Astrocyte of the spinal cord (primary cell): Measurements from ENCODE around the gene PRKG1.
A peak's percentile ranks its signal among the peaks of the same experiment; 100 is the strongest.

Experiments
- DNase-seq: peaks from one replicate; pipeline ENCODE4 v3.0.0; 2011; ENCODE audit warnings: low read depth, low spot score
- H3K4me3 ChIP-seq: 2 replicates; pipeline ENCODE4 v1.5.1; 2011; ENCODE audit warnings: low read depth, mild to moderate bottlenecking, low read length, moderate library complexity
- CTCF ChIP-seq: IDR thresholded peaks from 2 replicates; pipeline ENCODE4 v1.5.1; 2012; ENCODE audit warnings: low read depth, mild to moderate bottlenecking, low read length, inconsistent platforms
- in situ Hi-C: cut with HindIII; loops from 2 replicates; pipeline ENCODE4 v1.10.0; 2017; ENCODE audit warnings: low sequenced_read_pairs

The PRKG1 gene

DNA sequence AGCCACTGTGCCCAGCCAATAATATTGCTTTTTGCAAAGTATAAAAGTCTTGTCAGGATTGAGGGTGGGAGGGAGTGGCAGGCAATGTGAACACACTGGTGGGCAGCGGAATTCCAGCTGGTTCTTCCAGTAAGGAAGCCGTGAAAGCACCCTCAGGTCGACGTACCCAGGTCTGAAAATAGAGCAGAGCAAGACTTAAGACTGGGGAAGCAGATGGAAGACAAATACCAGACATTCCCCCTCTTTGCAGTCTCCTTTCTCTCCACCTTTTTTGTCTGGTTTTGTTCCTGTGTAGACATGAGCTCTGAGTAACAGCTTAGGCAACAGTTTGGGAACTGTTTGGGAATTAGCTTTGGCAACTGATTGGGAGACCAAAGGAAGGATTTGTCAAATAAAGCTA, 642.7 kb downstream of the PRKG1 start:
- H3K4me3 ChIP-seq: no peak overlapping the region
- DNase-seq: no peak
- in situ Hi-C loops: no loop called here
- no peak for TF ChIP-seq CTCF

- no peak overlapping the region for H3K4me3 ChIP-seq
- no peak for DNase-seq
- in situ Hi-C loops: no loop called here
- no peak for TF ChIP-seq CTCF
These were observed 644.6 kb downstream of the PRKG1 start for GRCh38 chr10:51718804-51719291.

DNA sequence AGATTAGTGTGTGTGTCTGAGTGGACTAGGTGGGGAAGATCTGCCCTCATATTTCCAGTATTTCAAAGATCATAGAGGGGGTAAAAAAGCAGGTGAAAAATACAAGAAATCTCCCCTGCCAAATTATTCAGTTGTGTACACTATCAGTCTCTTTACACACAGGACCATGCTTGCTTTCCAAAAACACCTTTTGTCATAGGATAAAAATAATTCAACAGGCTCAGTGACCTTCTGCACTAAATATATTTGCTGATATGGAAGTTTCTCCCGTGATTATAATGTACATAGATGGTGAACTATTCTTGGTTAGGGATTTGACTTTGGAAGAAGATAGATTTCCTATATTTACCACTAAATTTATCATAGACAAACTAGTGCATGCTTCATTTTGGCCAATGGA, 649.8 kb downstream of the PRKG1 start:
- no peak for DNase-seq
- no peak for TF ChIP-seq CTCF
- in situ Hi-C loops: no loop called here
- no peak overlapping the region for H3K4me3 ChIP-seq

- H3K4me3 ChIP-seq: no peak overlapping the region
- DNase-seq: no peak
- no peak for TF ChIP-seq CTCF
- in situ Hi-C loops: no loop called here
These were observed 655.7 kb downstream of the PRKG1 start for GRCh38 chr10:51729822-51730555.

DNA sequence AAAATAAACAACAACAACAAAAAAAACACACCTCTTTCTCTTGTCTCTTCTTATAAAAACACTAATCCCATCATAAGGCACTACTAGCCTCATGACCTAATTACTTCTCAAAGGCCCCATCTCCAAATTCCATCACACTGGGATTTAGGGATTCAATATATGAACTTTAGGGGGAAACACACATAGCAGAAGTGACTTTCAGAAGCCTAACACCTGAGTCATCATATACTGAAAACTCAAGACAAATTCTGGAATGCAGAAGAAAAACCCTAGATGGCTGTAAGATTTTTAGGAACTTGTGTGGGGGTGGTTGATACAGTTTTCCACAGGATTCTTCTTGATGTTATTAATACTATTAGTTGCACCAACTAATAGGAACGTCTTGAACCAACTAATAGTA, 658.8 kb downstream of the PRKG1 start:
- H3K4me3 ChIP-seq: no peak overlapping the region
- peak; percentile 5 for DNase-seq
- in situ Hi-C loops: no loop called here
- no peak for TF ChIP-seq CTCF

GRCh38 chr10:51743146-51743545, 668.9 kb downstream of the PRKG1 start:
- no peak for DNase-seq
- TF ChIP-seq CTCF: no peak
- H3K4me3 ChIP-seq: no peak overlapping the region
- in situ Hi-C loops: no loop called here
